Prostate gland (tissue), 2 donors: Measurements from ENCODE around the gene PLEKHH3.

Experiments
- CTCF ChIP-seq, 4 experiments: fragments of 200-600 bp in 2 of 4; fragments of 450-650 bp in 2 of 4; sonication (generic) in 2 of 4; IDR thresholded peaks; 1 replicate in 3 of 4; 2 replicates in 1 of 4; pipeline ENCODE4 v1.5.1; 2016 to 2019; ENCODE audit warnings: antibody characterized with exemption in 4 of 4, mild to moderate bottlenecking in 2 of 4, moderate library complexity in 2 of 4
- POLR2A ChIP-seq: fragments of 450-650 bp; IDR thresholded peaks from one replicate; pipeline ENCODE4 v1.6.1; 2016; ENCODE audit warnings: antibody characterized with exemption, mild to moderate bottlenecking

- no peak for TF ChIP-seq CTCF (IDR thresholded peaks at IDR 0.05)
- no peak for TF ChIP-seq POLR2A
Measured at GRCh38 chr17:42685831-42686230, 9.0 kb upstream of the PLEKHH3 start.
